GM12874 (cell line): ENCODE measurements around the gene SAFB2.

Experiments used
- TF ChIP-seq, protein P1 (sequence below): IDR thresholded peaks from 2 replicates; pipeline ENCODE4 v1.5.1; 2011; ENCODE audit warnings: low read depth, mild to moderate bottlenecking, control low read depth, low read length, moderate library complexity; ENCODE audit not compliant: insufficient read depth

SAFB2 gene

GRCh38 chr19:5622465-5623396 is at the start of gene SAFB2, which contains the start of gene SAFB:
Gene SAFB2 (minus strand): TSS chr19:5622776. CDS start chr19:5622715, 61 bp downstream.
Gene SAFB (plus strand): TSS chr19:5623083. CDS start chr19:5623206, 123 bp downstream.
- TF ChIP-seq, protein P1, sequence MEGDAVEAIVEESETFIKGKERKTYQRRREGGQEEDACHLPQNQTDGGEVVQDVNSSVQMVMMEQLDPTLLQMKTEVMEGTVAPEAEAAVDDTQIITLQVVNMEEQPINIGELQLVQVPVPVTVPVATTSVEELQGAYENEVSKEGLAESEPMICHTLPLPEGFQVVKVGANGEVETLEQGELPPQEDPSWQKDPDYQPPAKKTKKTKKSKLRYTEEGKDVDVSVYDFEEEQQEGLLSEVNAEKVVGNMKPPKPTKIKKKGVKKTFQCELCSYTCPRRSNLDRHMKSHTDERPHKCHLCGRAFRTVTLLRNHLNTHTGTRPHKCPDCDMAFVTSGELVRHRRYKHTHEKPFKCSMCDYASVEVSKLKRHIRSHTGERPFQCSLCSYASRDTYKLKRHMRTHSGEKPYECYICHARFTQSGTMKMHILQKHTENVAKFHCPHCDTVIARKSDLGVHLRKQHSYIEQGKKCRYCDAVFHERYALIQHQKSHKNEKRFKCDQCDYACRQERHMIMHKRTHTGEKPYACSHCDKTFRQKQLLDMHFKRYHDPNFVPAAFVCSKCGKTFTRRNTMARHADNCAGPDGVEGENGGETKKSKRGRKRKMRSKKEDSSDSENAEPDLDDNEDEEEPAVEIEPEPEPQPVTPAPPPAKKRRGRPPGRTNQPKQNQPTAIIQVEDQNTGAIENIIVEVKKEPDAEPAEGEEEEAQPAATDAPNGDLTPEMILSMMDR = no peak

DNA sequence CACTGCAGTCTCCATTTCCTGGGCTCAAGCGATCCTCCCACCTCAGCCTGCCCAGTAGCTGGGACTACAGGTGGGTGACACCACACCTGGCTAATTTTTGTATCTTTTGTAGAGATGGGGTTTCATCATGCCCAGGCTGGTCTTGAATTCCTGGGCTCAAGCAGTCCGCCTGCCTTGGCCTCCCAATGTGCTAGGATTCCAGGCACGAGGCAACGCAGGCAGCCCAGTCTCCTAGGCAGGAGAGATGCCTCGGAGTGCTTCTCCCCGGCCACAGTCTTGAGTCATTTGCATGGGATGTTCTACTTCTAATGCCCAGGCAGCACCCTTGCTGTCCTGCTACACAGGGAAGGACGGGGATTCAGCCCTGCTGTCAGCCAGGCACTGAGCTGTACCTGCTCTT is 49.0 kb upstream of the SAFB2 start:
- TF ChIP-seq, protein P1 = no peak

- TF ChIP-seq, protein P1 = no peak
Observed at GRCh38 chr19:5669212-5669611, 46.6 kb upstream of the SAFB2 start.

DNA sequence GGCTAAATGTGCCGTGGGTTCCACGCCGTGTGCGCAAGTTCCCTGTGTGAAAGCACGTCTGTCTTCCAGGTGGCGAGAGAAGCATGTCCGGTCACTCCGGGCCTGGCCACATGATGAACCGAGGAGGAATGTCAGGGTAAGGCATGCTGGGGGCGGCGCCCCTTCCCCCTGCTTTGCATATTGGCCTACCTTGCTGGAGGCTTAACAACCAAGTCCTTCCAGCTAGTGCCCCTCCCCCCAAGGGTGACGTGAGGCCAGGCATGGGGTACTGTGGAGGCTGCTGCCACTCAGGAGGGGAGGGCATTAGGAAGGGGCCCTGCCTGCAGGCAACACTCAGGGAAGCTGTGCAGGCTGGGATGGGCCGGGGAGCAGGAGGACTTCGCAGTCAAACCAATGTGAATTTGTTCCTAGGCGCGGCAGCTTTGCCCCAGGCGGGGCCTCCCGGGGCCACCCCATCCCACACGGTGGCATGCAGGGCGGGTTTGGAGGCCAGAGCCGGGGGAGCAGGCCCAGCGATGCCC is 45.2 kb upstream of the SAFB2 start:
- TF ChIP-seq, protein P1 = no peak

GRCh38 chr19:5666921-5667610 is 44.5 kb upstream of the SAFB2 start:
- TF ChIP-seq, protein P1 = no peak

- TF ChIP-seq, protein P1 = no peak
Observed at GRCh38 chr19:5665781-5666513, 43.4 kb upstream of the SAFB2 start.
